HL-60 (cell line): ENCODE measurements around the gene DET1.

Source experiments
- DNase-seq, 2 experiments: peaks; one replicate each; pipeline ENCODE4 v3.0.0-alpha.2; 2010 to 2020; ENCODE audit warnings: low read depth in 1 of 2, low spot score in 1 of 2
- H3K27ac ChIP-seq: fragments of 250-450 bp; sonication (Bioruptor Pico); replicated peaks from 2 replicates; pipeline ENCODE4 v1.5.1; 2020; ENCODE audit warnings: mild to moderate bottlenecking, moderate library complexity
- H3K27me3 ChIP-seq: fragments of 250-450 bp; sonication (Bioruptor Pico); 2 replicates; pipeline ENCODE4 v1.5.1; 2021; ENCODE audit warnings: mild to moderate bottlenecking, moderate library complexity; ENCODE audit not compliant: insufficient read depth, poor library complexity, severe bottlenecking
- H3K4me3 ChIP-seq: replicated peaks from 2 replicates; pipeline ENCODE4 v1.5.1; 2011; ENCODE audit warnings: mild to moderate bottlenecking, control low read depth, low read length; ENCODE audit not compliant: insufficient read depth
- CTCF ChIP-seq: IDR thresholded peaks from one replicate; pipeline ENCODE4 v1.5.1; 2011; ENCODE audit warnings: low read length, control low read depth, inconsistent platforms; ENCODE audit not compliant: insufficient read depth
- GABPA ChIP-seq: IDR thresholded peaks from 2 replicates; pipeline ENCODE4 v1.6.1; 2012; ENCODE audit warnings: low read depth
- POLR2AphosphoS5 ChIP-seq: IDR thresholded peaks from 2 replicates; pipeline ENCODE4 v1.6.1; 2012; ENCODE audit warnings: low read depth
- REST ChIP-seq: IDR thresholded peaks from 2 replicates; pipeline ENCODE4 v1.6.1; 2012; ENCODE audit warnings: low read depth; ENCODE audit not compliant: insufficient replicate concordance
- SPI1 ChIP-seq: IDR thresholded peaks from 2 replicates; pipeline ENCODE4 v1.6.1; 2012; ENCODE audit warnings: low read depth, mild to moderate bottlenecking, borderline replicate concordance

Gene DET1

GRCh38 chr15:88467935-88468528 is 78.4 kb downstream of the DET1 start:
- peak overlapping the region; percentile 60 for H3K4me3 ChIP-seq
- peak overlapping the region; percentile 100 for H3K27ac ChIP-seq
- peak in 1 of 2 experiments; percentile 9 for DNase-seq
- TF ChIP-seq CTCF (no peak), SPI1 (no peak), POLR2AphosphoS5 (no peak), GABPA (no peak), REST (no peak)
- H3K27me3 ChIP-seq = no peaks in the 10 kb centered on the region

- Histone ChIP-seq H3K27me3 (no peaks in the 10 kb centered on the region), H3K4me3 (peak within 1 kb of the TSS; percentile 60), H3K27ac (peak within 1 kb of the TSS; percentile 100)
- DNase-seq = peak; percentile 67 to 87
- TF ChIP-seq POLR2AphosphoS5 (peak; percentile 81), REST (peak; percentile 76), SPI1 (no peak)
Measured at GRCh38 chr15:88467073-88467934, 79.2 kb downstream of the DET1 start, which contains the start of the genes MRPL46 and MRPS11. Gene MRPL46, minus strand, starts transcription at chr15:88467388. Its CDS starts 11 bp downstream, at chr15:88467377. Gene MRPS11, plus strand, starts transcription at chr15:88467708. Its CDS starts 10 bp downstream, at chr15:88467718.

- Histone ChIP-seq H3K27me3 (no peaks in the 10 kb centered on the region), H3K4me3 (peak overlapping the region; percentile 60; the same call in 1 of the 2 replicates), H3K27ac (no peak overlapping the region)
- peak; percentile 47 to 57 for DNase-seq
- no peak for TF ChIP-seq REST
- no peak for TF ChIP-seq SPI1
- TF ChIP-seq GABPA = no peak
- no peak for TF ChIP-seq CTCF
- TF ChIP-seq POLR2AphosphoS5 = no peak
Measured at GRCh38 chr15:88465633-88466224, 80.8 kb downstream of the DET1 start.
